Hepatocyte (in vitro differentiated cells): ENCODE results near the gene ZFPM1. TPM values are rescaled to one million over a fixed set of nuclear protein-coding genes. Genes with fewer than 3 reads are reported as not detected.

Source experiments
- DNase-seq: peaks from one replicate; pipeline ENCODE4 v3.0.0-alpha.2; 2016; ENCODE audit warnings: low spot score
- H2AFZ ChIP-seq: fragments of 200-600 bp; sonication (generic); 2 replicates; pipeline ENCODE4 v1.6.0; 2016; ENCODE audit warnings: antibody characterized with exemption, mild to moderate bottlenecking
- H3K27ac ChIP-seq: fragments of 200-600 bp; sonication (generic); 2 replicates; pipeline ENCODE4 v1.5.1; 2016; ENCODE audit warnings: mild to moderate bottlenecking
- H3K27me3 ChIP-seq: fragments of 200-600 bp; sonication (generic); 2 replicates; pipeline ENCODE4 v1.6.1; 2016
- H3K36me3 ChIP-seq: fragments of 200-600 bp; sonication (generic); replicated peaks from 2 replicates; pipeline ENCODE4 v1.5.1; 2016; ENCODE audit warnings: low read depth; ENCODE audit not compliant: insufficient read depth
- H3K4me1 ChIP-seq: fragments of 200-600 bp; sonication (generic); 2 replicates; pipeline ENCODE4 v1.5.1; 2016; ENCODE audit warnings: mild to moderate bottlenecking, moderate library complexity; ENCODE audit not compliant: insufficient read depth
- H3K4me2 ChIP-seq: fragments of 200-600 bp; sonication (generic); 2 replicates; pipeline ENCODE4 v1.6.0; 2016
- H3K4me3 ChIP-seq: fragments of 200-600 bp; sonication (generic); 2 replicates; pipeline ENCODE4 v1.5.1; 2016; ENCODE audit warnings: mild to moderate bottlenecking
- H3K79me2 ChIP-seq: fragments of 200-600 bp; sonication (generic); 2 replicates; pipeline ENCODE4 v1.6.0; 2017; ENCODE audit warnings: mild to moderate bottlenecking
- H3K9me2 ChIP-seq: fragments of 200-600 bp; sonication (generic); replicated peaks from 2 replicates; pipeline ENCODE4 v1.6.0; 2017; ENCODE audit warnings: mild to moderate bottlenecking; ENCODE audit not compliant: insufficient read depth
- H3K9me3 ChIP-seq: fragments of 200-600 bp; sonication (generic); 2 replicates; pipeline ENCODE4 v1.5.1; 2016; ENCODE audit warnings: low read depth, mild to moderate bottlenecking
- H4K20me1 ChIP-seq: fragments of 200-600 bp; sonication (generic); 2 replicates; pipeline ENCODE4 v1.6.0; 2016; ENCODE audit warnings: mild to moderate bottlenecking; ENCODE audit not compliant: insufficient read depth, poor library complexity, severe bottlenecking
- CTCF ChIP-seq: fragments of 200-600 bp; sonication (generic); IDR thresholded peaks from 2 replicates; pipeline ENCODE4 v1.5.1; 2016; ENCODE audit warnings: antibody characterized with exemption, mild to moderate bottlenecking; ENCODE audit not compliant: poor library complexity
- EZH2 ChIP-seq: fragments of 200-600 bp; sonication (generic); IDR thresholded peaks from 2 replicates; pipeline ENCODE4 v1.6.1; 2016; ENCODE audit warnings: antibody characterized with exemption, mild to moderate bottlenecking, borderline replicate concordance
- EZH2phosphoT487 ChIP-seq: fragments of 200-600 bp; sonication (generic); IDR thresholded peaks from one replicate; pipeline ENCODE4 v1.6.1; 2018; ENCODE audit warnings: antibody characterized with exemption, mild to moderate bottlenecking, low read depth, moderate library complexity; ENCODE audit not compliant: unreplicated experiment, severe bottlenecking
- WGBS: methylation state at CpG from one replicate; pipeline ENCODE4 v1.1.6; 2016; ENCODE audit warnings: low lambda C conversion rate; ENCODE audit errors: missing lambda C conversion rate; 5-methylcytosine and 5-hydroxymethylcytosine counted together
- polyA plus RNA-seq: library from polyadenylated mRNA; unstranded; fragments of >200 nt; fragmentation: Nextera tagmentation; extraction: Ambion mirVana; gene quantifications from 2 replicates; pipeline ENCODE4 v1.2.1, GENCODE V29; 2016
- total RNA-seq: library from RNA; depleted of rRNA; stranded (reverse); fragments of >200 nt; gene quantifications from 2 replicates; pipeline ENCODE4 v1.2.3, GENCODE V29; 2014

ZFPM1 gene
- total and polyA plus RNA-seq, 2 experiments from 2014 or later = 4.1 to 11.9 TPM

- 93% methylated on average over 12 of the region's 12 CpGs for WGBS
- Histone ChIP-seq H3K36me3 (no peaks in the 10 kb centered on the region), H3K27me3 (no peaks in the 10 kb centered on the region), H3K27ac (no peak overlapping the region), H4K20me1 (peaks cover 81% of the 10 kb centered on the region), H3K4me2 (no peak overlapping the region), H3K9me3 (no peaks in the 10 kb centered on the region), H3K9me2 (no peaks in the 10 kb centered on the region), H3K4me3 (no peak overlapping the region), H2AFZ (no peak overlapping the region), H3K79me2 (peaks cover 95% of the 10 kb centered on the region), H3K4me1 (peaks cover 45% of the 10 kb centered on the region)
- no peak for TF ChIP-seq EZH2phosphoT487
- no peak for DNase-seq
Measured at GRCh38 chr16:88458773-88459235, 5.7 kb downstream of the ZFPM1 start.

DNA sequence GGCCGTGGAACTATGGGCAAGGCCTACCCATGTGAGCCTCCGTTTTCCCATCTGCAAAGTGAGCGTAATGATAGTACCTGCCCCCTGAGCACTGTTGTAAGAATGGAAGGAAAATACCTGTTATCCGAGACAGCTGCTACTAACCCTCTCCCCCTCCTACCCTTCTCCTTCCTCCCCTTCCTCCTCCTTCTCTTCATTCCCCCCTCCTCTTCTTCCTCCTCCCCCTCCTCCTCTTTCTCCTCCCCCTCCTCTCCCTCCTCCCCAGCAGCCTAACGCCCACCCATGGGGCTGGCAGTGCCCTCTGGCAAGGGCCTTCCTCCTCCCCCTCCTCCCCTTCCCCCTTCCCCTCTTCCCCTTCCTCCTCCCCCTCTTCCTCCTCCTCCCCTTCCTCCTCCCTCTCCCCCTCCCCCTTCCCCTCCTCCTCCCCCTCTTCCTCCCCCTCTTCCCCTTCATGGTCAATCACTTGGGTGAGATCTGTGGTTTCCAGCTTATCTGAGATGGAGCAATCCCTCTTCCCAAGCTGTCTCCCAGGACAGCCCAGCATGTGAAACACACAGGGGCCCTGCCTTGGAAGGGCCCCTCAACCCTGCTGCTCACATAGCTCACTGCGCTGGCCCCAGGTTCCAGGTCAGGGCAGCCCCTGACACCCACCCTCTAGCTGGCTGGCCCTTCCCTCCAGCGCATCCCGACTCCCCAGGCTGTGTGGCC, 6.4 kb downstream of the ZFPM1 start:
- H3K27me3 ChIP-seq = no peaks in the 10 kb centered on the region
- H3K9me2 ChIP-seq = no peaks in the 10 kb centered on the region
- H4K20me1 ChIP-seq = peaks cover 82% of the 10 kb centered on the region
- H3K4me3 ChIP-seq = no peak overlapping the region
- H3K4me1 ChIP-seq = peaks cover 39% of the 10 kb centered on the region
- peak; percentile 40 for DNase-seq
- peak overlapping the region; percentile 46 for H3K4me2 ChIP-seq
- no peaks in the 10 kb centered on the region for H3K36me3 ChIP-seq
- H3K27ac ChIP-seq = peak overlapping the region; percentile 65
- H3K79me2 ChIP-seq = peaks cover 95% of the 10 kb centered on the region
- no peak for TF ChIP-seq EZH2
- no peak for TF ChIP-seq CTCF
- no peak for TF ChIP-seq EZH2phosphoT487
- 82% methylated on average over 6 of the region's 8 CpGs for WGBS
- H3K9me3 ChIP-seq = no peaks in the 10 kb centered on the region
- no peak overlapping the region for H2AFZ ChIP-seq

GRCh38 chr16:88460496-88461330, 7.6 kb downstream of the ZFPM1 start:
- Histone ChIP-seq H3K9me2 (no peaks in the 10 kb centered on the region), H3K4me2 (peak overlapping the region; percentile 64), H3K27me3 (no peaks in the 10 kb centered on the region), H2AFZ (no peak overlapping the region), H3K4me1 (peaks cover 40% of the 10 kb centered on the region), H3K79me2 (peaks cover 95% of the 10 kb centered on the region), H3K9me3 (no peaks in the 10 kb centered on the region), H4K20me1 (peaks cover 89% of the 10 kb centered on the region), H3K4me3 (no peak overlapping the region), H3K27ac (peak overlapping the region; percentile 59), H3K36me3 (no peaks in the 10 kb centered on the region)
- WGBS = 83% methylated on average over 11 of the region's 32 CpGs
- no peak for TF ChIP-seq CTCF
- TF ChIP-seq EZH2 = no peak
- no peak for TF ChIP-seq EZH2phosphoT487
- peak; percentile 32 for DNase-seq
